Kidney tubule cell (primary cell): ENCODE measurements around the gene TRAK1.
A peak's percentile ranks its signal among the peaks of the same experiment; 100 is the strongest.

Experiments
- DNase-seq: peaks from one replicate; pipeline ENCODE4 v3.0.0-alpha.2; 2018; ENCODE audit warnings: low spot score

Gene TRAK1

GRCh38 chr3:42176242-42177034 lies 85.3 kb downstream of the TRAK1 start:
- DNase-seq: peak; percentile 48

DNA sequence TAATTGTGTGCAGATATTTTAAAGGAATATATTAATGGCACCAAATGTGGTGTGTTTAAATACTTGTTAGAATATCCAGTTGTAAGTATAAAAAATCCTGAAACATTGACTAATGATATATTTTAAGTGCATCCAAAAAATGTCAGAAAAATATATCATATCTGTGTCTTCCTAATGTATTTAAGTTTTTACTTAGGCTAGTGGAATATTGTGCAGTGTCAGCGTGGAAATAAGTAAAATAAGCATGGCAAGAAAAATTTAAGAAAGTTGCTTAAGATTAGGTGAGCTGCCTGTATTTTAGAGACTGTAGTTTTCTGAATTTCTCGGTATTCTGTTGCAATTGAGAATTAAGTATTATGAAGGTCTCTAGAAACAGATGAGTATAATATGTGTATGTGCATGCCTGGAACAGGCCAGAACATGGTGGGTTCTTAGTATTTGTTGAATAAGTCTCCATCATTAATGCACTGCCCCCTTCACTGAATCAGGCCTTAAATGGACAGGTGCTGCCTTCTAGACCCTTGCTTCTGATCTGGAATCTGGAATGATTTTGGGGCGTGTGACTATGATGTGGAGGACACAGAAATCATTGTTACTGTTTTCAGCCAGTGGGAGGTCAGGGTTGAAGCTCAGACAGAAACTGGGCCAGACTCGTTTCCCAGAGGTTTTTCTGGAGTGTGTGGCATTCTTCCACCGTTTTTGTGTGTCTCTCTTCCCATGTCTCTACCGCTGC lies 86.1 kb downstream of the TRAK1 start:
- DNase-seq: no peak

DNA sequence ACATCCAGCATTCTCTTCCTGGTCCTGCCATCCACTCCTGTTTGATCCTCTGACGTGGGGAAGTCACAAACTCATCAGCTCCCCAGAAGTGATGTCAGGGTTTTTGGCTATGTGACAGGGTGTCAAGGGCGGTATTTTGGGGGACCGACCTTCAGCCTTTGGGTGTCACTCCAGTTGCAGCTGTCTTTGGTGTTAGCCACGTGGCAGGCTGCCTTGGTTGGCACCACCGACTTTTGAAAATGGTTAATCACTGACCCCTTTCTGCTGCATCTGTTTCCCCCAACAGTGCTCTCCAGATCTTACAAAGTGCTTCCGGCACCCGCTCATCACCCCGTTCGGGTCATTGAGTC lies 86.6 kb downstream of the TRAK1 start:
- no peak for DNase-seq

DNA sequence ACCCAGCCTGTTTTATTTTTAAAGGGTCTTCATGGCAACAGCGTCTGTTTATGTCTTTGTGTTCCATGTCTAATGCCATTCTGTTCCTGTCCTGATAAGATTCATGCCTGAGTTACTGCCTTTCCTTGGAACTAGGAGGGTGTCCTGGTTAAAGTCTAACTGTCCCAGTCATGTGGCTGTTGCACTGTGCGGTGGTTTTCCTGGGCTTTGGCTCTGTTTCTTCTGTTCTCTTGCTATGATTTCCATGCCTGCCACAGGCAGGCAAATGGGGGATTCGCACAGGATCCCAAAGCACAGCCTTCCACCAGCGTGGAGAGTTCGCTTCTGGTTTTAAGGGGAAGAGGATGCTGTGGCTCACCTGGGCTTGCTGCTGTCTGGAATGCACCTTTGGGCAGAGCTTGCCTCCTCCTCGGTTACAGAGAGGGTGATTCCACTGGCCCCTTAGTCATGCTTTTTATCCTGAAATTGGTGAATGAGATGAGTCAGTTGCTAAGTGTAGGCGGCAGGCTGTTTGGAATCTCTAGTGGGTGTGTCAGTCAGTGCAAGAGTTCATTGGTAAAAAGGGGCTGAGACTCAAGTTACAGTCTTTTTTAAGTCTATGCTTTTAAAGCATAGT lies 88.1 kb downstream of the TRAK1 start:
- peak; percentile 96 for DNase-seq

- no peak for DNase-seq
Measured at GRCh38 chr3:42180901-42181300, 89.7 kb downstream of the TRAK1 start.

DNA sequence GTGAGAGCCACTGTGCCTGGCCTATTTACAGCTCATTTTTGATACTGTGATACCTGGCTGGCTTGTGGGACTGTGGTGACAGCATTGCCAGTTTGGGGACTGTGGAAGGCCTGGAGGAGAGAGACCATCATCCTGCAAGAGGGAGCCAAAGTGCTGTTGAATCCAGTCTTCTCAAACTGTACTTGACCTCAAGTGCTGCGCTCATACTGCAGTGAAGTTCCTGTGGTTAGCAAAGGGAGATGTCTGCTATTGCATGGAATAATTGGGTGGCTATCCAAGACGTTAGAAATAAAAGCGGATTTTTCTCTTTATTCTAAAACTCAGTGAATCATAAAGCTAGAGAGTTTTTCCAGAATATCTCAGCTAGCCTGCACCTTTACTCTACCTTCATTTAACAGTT lies 91.4 kb downstream of the TRAK1 start:
- DNase-seq: no peak

DNA sequence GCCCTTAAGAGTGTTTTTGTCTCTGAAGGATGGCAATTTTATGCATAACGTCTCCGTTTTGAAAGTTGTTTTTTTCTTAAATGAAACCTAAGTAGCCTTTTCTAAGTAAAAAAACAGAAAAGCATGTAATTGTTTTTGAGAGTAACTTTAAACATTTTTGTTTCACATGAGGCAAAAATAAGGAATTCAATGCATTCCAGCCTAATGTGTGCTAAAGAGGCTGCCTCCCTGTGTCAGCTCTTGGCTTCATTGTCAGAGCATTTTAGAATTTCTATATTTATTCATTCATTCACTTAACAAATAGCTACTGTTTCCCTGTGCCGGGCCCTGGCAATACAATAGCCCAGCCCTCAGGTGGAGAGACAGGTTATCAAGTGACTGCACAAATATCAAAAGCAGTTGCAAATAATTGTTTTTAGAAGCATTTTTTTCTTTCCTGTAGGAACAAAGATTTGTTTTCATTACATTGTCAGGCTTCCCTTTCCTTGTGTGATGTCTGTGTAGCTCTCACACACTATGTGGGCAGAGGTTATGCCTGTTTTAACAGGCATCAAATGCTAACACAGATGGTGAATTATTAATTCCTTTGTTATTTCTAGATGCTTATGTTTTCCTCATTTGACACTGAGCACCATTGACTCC lies 93.0 kb downstream of the TRAK1 start:
- DNase-seq: no peak

- DNase-seq: peak; percentile 56
Measured at GRCh38 chr3:42184651-42185443, 93.7 kb downstream of the TRAK1 start.

GRCh38 chr3:42187936-42188335 lies 96.8 kb downstream of the TRAK1 start:
- no peak for DNase-seq

DNA sequence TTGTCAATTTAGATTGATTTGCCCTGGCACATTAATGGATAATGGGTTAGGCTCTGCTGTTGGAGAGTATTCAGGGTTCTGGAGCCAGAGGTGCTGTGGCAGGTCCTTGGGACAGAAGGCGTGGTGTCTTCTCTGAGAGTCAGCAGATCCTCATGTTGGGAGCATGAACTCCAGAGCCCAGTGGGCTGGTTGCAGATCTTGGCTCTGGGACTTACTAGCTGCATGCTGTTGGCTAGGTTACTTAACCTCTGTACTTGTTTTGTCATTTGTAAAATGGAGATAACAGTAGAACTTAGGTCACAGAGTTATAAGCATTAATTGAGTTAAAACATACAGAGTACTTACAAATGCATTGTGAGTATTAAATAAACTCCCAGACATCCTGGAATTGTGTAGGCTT lies 97.2 kb downstream of the TRAK1 start:
- DNase-seq: no peak

- no peak for DNase-seq
Measured at GRCh38 chr3:42189001-42189460, 97.9 kb downstream of the TRAK1 start.

GRCh38 chr3:42189736-42190135 lies 98.6 kb downstream of the TRAK1 start:
- DNase-seq: no peak

GRCh38 chr3:42190701-42191442 lies 99.7 kb downstream of the TRAK1 start:
- DNase-seq: peak; percentile 71

- DNase-seq: no peak
Measured at GRCh38 chr3:42191443-42191747, 100.2 kb downstream of the TRAK1 start.

GRCh38 chr3:42192334-42193200 lies 101.4 kb downstream of the TRAK1 start:
- DNase-seq: peak; percentile 39

DNA sequence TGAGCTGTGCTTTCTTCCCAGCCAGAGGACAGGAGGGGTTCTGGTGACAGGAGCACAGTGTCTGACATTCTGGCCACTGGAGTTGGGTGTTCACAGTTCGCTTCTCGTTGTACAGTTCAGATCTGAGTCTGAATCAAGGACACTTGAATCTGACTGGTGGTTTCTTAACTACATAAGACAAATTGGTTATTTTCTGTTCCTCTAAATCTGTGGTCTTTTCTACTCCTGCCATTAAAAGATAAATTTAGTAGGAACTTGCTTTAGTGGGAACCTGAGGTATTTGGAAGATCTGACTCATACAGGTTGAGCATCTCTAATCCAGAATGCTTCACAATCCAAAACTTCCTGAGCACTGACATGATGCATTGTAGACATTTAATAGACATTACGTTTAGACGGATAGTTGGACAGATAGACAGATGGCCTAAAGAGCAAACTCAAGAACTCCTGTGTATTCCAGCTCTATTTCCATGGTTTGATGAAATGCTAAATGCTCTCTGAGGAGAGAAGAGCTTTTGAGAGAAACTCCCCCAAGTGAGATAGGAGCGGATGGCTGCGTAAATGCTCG lies 103.9 kb downstream of the TRAK1 start:
- DNase-seq: no peak

DNA sequence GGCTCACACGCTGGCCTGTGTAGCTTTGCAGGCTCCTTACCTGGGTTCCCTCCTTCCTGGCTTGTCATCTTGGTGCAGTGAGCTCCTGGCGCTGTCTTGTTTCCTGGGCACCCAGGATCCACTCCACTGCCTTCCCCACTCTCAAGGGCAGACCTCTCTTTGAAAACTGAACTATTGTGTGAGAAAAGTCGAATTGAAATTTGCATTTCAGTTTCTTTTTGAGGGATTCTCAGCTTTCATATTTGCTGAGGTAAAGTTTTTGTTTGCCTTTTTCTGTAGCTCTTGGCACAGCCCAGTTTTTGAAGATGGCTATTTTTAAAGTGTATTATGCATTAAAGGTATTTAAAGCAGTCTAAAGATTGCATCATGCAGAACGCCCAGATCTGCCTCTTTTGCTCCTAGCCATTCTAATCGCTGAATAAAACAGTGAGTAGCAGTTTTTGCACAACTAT lies 104.7 kb downstream of the TRAK1 start:
- no peak for DNase-seq

DNA sequence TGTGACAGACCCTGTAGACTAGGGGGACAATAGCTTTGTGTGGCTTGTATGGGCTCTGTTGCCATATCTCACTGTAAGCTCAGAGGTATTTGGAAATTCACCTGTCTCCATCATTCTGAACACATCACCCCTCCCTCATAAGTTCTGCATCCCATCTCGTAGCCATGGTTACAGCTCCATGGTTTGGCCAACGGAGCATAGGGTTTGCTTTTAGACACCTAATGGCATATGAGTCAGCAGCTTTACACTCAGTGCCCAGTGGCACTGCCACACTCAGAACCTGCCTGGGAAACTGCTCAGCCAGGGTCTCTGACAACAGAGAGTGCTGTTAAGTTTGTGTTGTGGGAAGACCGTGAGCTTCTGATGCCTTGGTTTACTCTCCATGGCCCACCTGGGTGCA lies 107.6 kb downstream of the TRAK1 start:
- DNase-seq: peak; percentile 29

DNA sequence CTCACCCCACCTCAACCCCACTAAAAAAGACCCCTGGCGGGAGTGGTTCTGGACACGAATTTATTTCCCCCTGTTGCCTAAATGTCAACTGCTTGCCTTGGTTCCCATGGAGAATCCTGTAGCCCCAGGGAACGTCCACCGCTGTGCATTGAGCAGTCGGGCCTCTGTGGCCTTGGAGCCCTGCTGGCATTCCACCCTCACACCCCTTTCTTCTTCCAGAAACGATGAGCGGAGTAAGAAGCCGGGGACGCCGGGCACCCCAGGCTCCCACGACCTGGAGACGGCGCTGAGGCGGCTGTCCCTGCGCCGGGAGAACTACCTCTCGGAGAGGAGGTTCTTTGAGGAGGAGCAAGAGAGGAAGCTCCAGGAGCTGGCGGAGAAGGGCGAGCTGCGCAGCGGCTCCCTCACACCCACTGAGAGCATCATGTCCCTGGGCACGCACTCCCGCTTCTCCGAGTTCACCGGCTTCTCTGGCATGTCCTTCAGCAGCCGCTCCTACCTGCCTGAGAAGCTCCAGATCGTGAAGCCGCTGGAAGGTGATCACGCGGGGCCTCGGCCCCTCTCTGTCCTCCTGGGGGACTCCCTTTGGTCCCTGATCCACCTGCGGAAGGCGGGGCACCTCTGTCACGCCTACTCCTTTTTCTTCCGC lies 111.2 kb downstream of the TRAK1 start:
- DNase-seq: no peak
